ENCODE measurements around the gene METTL21C.
A peak's percentile ranks its signal among the peaks of the same experiment; 100 is the strongest.

METTL21C gene

GRCh38 chr13:102648046-102648445 is 46.8 kb downstream of the METTL21C start:
- peaks cover 6% of the 10 kb centered on the region for H3K4me1 Mint-ChIP-seq
- H3K27me3 Mint-ChIP-seq: no peaks in the 10 kb centered on the region
- peaks cover 57% of the 10 kb centered on the region for H3K36me3 Mint-ChIP-seq (ENCODE audit: insufficient read depth)
- no peak overlapping the region for H3K4me3 Mint-ChIP-seq
- DNase-seq (ENCODE audit: low spot score in 2 of 2): no peak
- H3K9me3 Mint-ChIP-seq: no peaks in the 10 kb centered on the region
- ATAC-seq (replicated peaks; ENCODE audit: extremely low read depth, poor library complexity, severe bottlenecking): no peak
- H3K27ac Mint-ChIP-seq (ENCODE audit: low read depth): peak overlapping the region; percentile 54

GRCh38 chr13:102645701-102646100 is 49.1 kb downstream of the METTL21C start:
- ATAC-seq (replicated peaks; ENCODE audit: extremely low read depth, poor library complexity, severe bottlenecking): no peak
- Mint-ChIP-seq H3K9me3 (no peaks in the 10 kb centered on the region), H3K36me3 (ENCODE audit: insufficient read depth) (peaks cover 63% of the 10 kb centered on the region), H3K4me3 (no peak overlapping the region), H3K27ac (ENCODE audit: low read depth) (no peak overlapping the region), H3K27me3 (no peaks in the 10 kb centered on the region), H3K4me1 (peaks cover 6% of the 10 kb centered on the region)
- no peak for DNase-seq (ENCODE audit: low spot score in 2 of 2)

- Mint-ChIP-seq H3K4me1 (peaks cover 6% of the 10 kb centered on the region), H3K4me3 (no peak overlapping the region), H3K27me3 (no peaks in the 10 kb centered on the region), H3K27ac (ENCODE audit: low read depth) (no peak overlapping the region), H3K36me3 (ENCODE audit: insufficient read depth) (peaks cover 65% of the 10 kb centered on the region), H3K9me3 (no peaks in the 10 kb centered on the region)
- DNase-seq (ENCODE audit: low spot score in 2 of 2) (no peak), ATAC-seq (replicated peaks; ENCODE audit: extremely low read depth, poor library complexity, severe bottlenecking) (no peak)
These were observed 51.2 kb downstream of the METTL21C start for GRCh38 chr13:102643656-102644055.

- no peak for ATAC-seq (replicated peaks; ENCODE audit: extremely low read depth, poor library complexity, severe bottlenecking)
- H3K36me3 Mint-ChIP-seq (ENCODE audit: insufficient read depth): peaks cover 68% of the 10 kb centered on the region
- no peak for DNase-seq (ENCODE audit: low spot score in 2 of 2)
- H3K27ac Mint-ChIP-seq (ENCODE audit: low read depth): no peak overlapping the region
- no peak overlapping the region for H3K4me3 Mint-ChIP-seq
- peaks cover 6% of the 10 kb centered on the region for H3K4me1 Mint-ChIP-seq
- no peaks in the 10 kb centered on the region for H3K27me3 Mint-ChIP-seq
- H3K9me3 Mint-ChIP-seq: no peaks in the 10 kb centered on the region
These were observed 52.4 kb downstream of the METTL21C start for GRCh38 chr13:102642475-102642874.

- H3K36me3 Mint-ChIP-seq (ENCODE audit: insufficient read depth): peaks cover 70% of the 10 kb centered on the region
These were observed 52.8 kb downstream of the METTL21C start for GRCh38 chr13:102642029-102642428.

GRCh38 chr13:102638741-102639140 is 56.1 kb downstream of the METTL21C start:
- H3K9me3 Mint-ChIP-seq: no peaks in the 10 kb centered on the region
- no peak overlapping the region for H3K4me3 Mint-ChIP-seq
- peaks cover 17% of the 10 kb centered on the region for H3K4me1 Mint-ChIP-seq
- no peaks in the 10 kb centered on the region for H3K27me3 Mint-ChIP-seq
- peaks cover 66% of the 10 kb centered on the region for H3K36me3 Mint-ChIP-seq (ENCODE audit: insufficient read depth)
- DNase-seq (ENCODE audit: low spot score in 2 of 2) (no peak), ATAC-seq (replicated peaks; ENCODE audit: extremely low read depth, poor library complexity, severe bottlenecking) (no peak)
- H3K27ac Mint-ChIP-seq (ENCODE audit: low read depth): no peak overlapping the region

More at GRCh38 chr13:102642029-102642428, 52.8 kb downstream of the METTL21C start:
- Mint-ChIP-seq H3K9me3 (no peaks in the 10 kb centered on the region), H3K4me1 (peaks cover 6% of the 10 kb centered on the region), H3K27ac (ENCODE audit: low read depth) (no peak overlapping the region), H3K27me3 (no peaks in the 10 kb centered on the region), H3K4me3 (no peak overlapping the region)
- no peak for DNase-seq (ENCODE audit: low spot score in 2 of 2)
- no peak for ATAC-seq (replicated peaks; ENCODE audit: extremely low read depth, poor library complexity, severe bottlenecking)
